OCI-LY3 (cell line): ENCODE results near the gene SH3PXD2A.

Experiments
- EZH2phosphoT487 ChIP-seq: fragments of 200-600 bp; shearing (Covaris generic); IDR thresholded peaks from 2 replicates; pipeline ENCODE4 v1.6.1; 2018; ENCODE audit warnings: antibody characterized with exemption, mixed run types, low read depth
- TF ChIP-seq, protein P1 (sequence below): fragments of 200-600, 300-600 bp; sonication (generic); IDR thresholded peaks from 2 replicates; pipeline ENCODE4 v1.5.1; 2014; ENCODE audit warnings: antibody characterized with exemption, low read length, low read depth

DNA sequence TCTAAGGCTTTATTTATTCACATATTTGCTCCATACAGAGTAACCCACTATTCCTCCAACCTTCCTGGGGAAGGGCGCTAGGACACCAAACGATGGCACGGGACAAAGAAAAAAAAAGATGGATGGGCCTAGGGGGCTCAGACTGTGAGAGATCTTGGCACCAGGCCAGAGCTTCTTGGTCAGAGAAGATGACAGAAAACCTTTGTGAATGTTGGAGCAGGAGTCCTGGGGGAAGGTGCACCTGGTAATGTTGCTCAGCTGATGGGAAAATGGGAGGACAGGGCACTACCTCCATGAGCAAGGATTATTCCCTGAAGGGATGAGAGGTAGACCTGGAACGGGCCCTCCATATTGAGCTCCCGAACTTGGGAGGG is 1.4 kb upstream of the SH3PXD2A start:
- TF ChIP-seq, protein P1, sequence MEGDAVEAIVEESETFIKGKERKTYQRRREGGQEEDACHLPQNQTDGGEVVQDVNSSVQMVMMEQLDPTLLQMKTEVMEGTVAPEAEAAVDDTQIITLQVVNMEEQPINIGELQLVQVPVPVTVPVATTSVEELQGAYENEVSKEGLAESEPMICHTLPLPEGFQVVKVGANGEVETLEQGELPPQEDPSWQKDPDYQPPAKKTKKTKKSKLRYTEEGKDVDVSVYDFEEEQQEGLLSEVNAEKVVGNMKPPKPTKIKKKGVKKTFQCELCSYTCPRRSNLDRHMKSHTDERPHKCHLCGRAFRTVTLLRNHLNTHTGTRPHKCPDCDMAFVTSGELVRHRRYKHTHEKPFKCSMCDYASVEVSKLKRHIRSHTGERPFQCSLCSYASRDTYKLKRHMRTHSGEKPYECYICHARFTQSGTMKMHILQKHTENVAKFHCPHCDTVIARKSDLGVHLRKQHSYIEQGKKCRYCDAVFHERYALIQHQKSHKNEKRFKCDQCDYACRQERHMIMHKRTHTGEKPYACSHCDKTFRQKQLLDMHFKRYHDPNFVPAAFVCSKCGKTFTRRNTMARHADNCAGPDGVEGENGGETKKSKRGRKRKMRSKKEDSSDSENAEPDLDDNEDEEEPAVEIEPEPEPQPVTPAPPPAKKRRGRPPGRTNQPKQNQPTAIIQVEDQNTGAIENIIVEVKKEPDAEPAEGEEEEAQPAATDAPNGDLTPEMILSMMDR, result no peak
- no peak for TF ChIP-seq EZH2phosphoT487
